Measurements from ENCODE around the gene GSE1.

- TF ChIP-seq POLR2AphosphoS5 (IDR thresholded peaks at IDR 0.05) (no peak), CTCF (IDR thresholded peaks at IDR 0.05) (no peak)
These were observed 40.0 kb upstream of the GSE1 start for GRCh38 chr16:85573045-85573695.
